Caco-2 (cell line): ENCODE results near the gene HNMT. TPM values are rescaled to one million over a fixed set of nuclear protein-coding genes. Genes with fewer than 3 reads are reported as not detected.
"Not testable (repeated sequence)": the region's sequence is repeated elsewhere in the genome, so short reads cannot be mapped to it uniquely, and the experiment has no call there.

ENCODE experiments used
- BruUV-seq: library from RNA; stranded (reverse); fragments of 400-500 nt; replicated peaks from 2 replicates; lab custom pipeline; 2021; lab: Mats Ljungman, UMichigan
- CTCF ChIA-PET: fragments of 300-600 bp; sonication (Branson Sonifier 250); formaldehyde crosslinking; loops from one replicate; lab custom pipeline; 2022; ENCODE audit warnings: antibody characterized with exemption; lab: Charles Lee
- POLR2A ChIA-PET: fragments of 300-600 bp; sonication (Branson Sonifier 250); formaldehyde crosslinking; loops from one replicate; lab custom pipeline; 2022; ENCODE audit warnings: antibody characterized with exemption; lab: Charles Lee
- DNase-seq, 2 experiments: peaks; one replicate each; pipeline versions ENCODE4 v3.0.0 to v3.0.0-alpha.2; 2020 to 2022
- H3K27me3 ChIP-seq: replicated peaks from 2 replicates; pipeline ENCODE4 v1.6.0; 2011; ENCODE audit warnings: low read length; ENCODE audit not compliant: control insufficient read depth, insufficient read depth
- H3K36me3 ChIP-seq: 2 replicates; pipeline ENCODE4 v1.5.1; 2011; ENCODE audit warnings: low read length; ENCODE audit not compliant: control insufficient read depth, insufficient read depth
- H3K4me1 ChIP-seq: fragments of 250-450 bp; sonication (Bioruptor Pico); 2 replicates; pipeline ENCODE4 v1.5.1; 2020; ENCODE audit warnings: mild to moderate bottlenecking
- H3K4me3 ChIP-seq: 2 replicates; pipeline ENCODE4 v1.5.1; 2011; ENCODE audit warnings: low read depth, mild to moderate bottlenecking, control low read depth, low read length
- H3K9me3 ChIP-seq: fragments of 250-450 bp; sonication (Bioruptor Pico); 2 replicates; pipeline ENCODE4 v1.5.1; 2020; ENCODE audit warnings: mild to moderate bottlenecking, moderate library complexity
- H3K27ac Mint-ChIP-seq: one replicate; pipeline ENCODE4 v1.8.0; 2022; ENCODE audit warnings: mixed read lengths; ENCODE audit not compliant: unreplicated experiment
- H3K27me3 Mint-ChIP-seq: one replicate; pipeline ENCODE4 v1.8.0; 2022; ENCODE audit warnings: mixed read lengths; ENCODE audit not compliant: insufficient read depth, unreplicated experiment
- H3K36me3 Mint-ChIP-seq: one replicate; pipeline ENCODE4 v1.8.0; 2022; ENCODE audit warnings: mild to moderate bottlenecking, mixed read lengths; ENCODE audit not compliant: insufficient read depth, unreplicated experiment
- H3K4me1 Mint-ChIP-seq: one replicate; pipeline ENCODE4 v1.8.0; 2022; ENCODE audit warnings: low read depth, mixed read lengths; ENCODE audit not compliant: unreplicated experiment
- H3K4me3 Mint-ChIP-seq: one replicate; pipeline ENCODE4 v1.8.0; 2022; ENCODE audit warnings: mild to moderate bottlenecking, moderate library complexity, mixed read lengths; ENCODE audit not compliant: unreplicated experiment
- H3K9me3 Mint-ChIP-seq: one replicate; pipeline ENCODE4 v1.8.0; 2022; ENCODE audit warnings: mixed read lengths; ENCODE audit not compliant: unreplicated experiment
- CTCF ChIP-seq, 2 experiments: fragments of 200-600 bp in 1 of 2; IDR thresholded peaks; 1 replicate in 1 of 2; 2 replicates in 1 of 2; pipeline versions ENCODE4 v1.5.1 to v1.8.0; 2011 to 2022; ENCODE audit warnings: antibody characterized with exemption in 1 of 2, control low read depth in 1 of 2, inconsistent platforms in 1 of 2, low read depth in 1 of 2, low read length in 1 of 2, mild to moderate bottlenecking in 1 of 2, moderate library complexity in 1 of 2; ENCODE audit not compliant: insufficient read depth in 1 of 2, severe bottlenecking in 1 of 2, unreplicated experiment in 1 of 2
- intact Hi-C: fragments of 100-400 bp; cut with micrococcal nuclease; formaldehyde crosslinking; loops from one replicate; pipeline ENCODE4 v1.10.0; 2022; ENCODE audit not compliant: unreplicated experiment
- total RNA-seq: library from RNA; stranded (reverse); gene quantifications from 2 replicates; pipeline ENCODE4 v1.2.3, GENCODE V29; 2022

The HNMT gene
- total RNA-seq, 1 experiment from 2014 or later: 42.8 TPM

- Mint-ChIP-seq H3K4me3 (no peak overlapping the region), H3K4me1 (peaks cover 13% of the 10 kb centered on the region), H3K9me3 (peaks cover 21% of the 10 kb centered on the region), H3K27me3 (no peaks in the 10 kb centered on the region), H3K27ac (no peak overlapping the region), H3K36me3 (no peaks in the 10 kb centered on the region)
- no TSS peak for BruUV-seq
- ChIA-PET CTCF (no interaction called here), POLR2A (no interaction called here)
- no peak for DNase-seq
- intact Hi-C loops: no loop called here
- no peak for TF ChIP-seq CTCF (IDR thresholded peaks at IDR 0.05; ENCODE audit: insufficient read depth in 1 of 2, low read depth in 1 of 2, low read length in 1 of 2, severe bottlenecking in 1 of 2, unreplicated experiment in 1 of 2)
- Histone ChIP-seq H3K36me3 (no peaks in the 10 kb centered on the region), H3K4me1 (peaks cover 2% of the 10 kb centered on the region; the same call in 1 of the 2 replicates), H3K4me3 (no peak overlapping the region), H3K27me3 (no peaks in the 10 kb centered on the region), H3K9me3 (no peaks in the 10 kb centered on the region)
These were observed 78.0 kb downstream of the HNMT start for GRCh38 chr2:138042311-138042710.

- POLR2A ChIA-PET, BruUV-seq, DNase-seq, H3K36me3 Mint-ChIP-seq, H3K27me3 Mint-ChIP-seq, CTCF ChIA-PET, H3K4me3 ChIP-seq, H3K36me3 ChIP-seq, H3K27me3 ChIP-seq, H3K9me3 ChIP-seq, H3K27ac Mint-ChIP-seq, H3K4me3 Mint-ChIP-seq, H3K4me1 ChIP-seq, intact Hi-C loops: not testable (repeated sequence)
- peaks cover 21% of the 10 kb centered on the region for H3K9me3 Mint-ChIP-seq
- H3K4me1 Mint-ChIP-seq: peaks cover 13% of the 10 kb centered on the region
These were observed 79.3 kb downstream of the HNMT start for GRCh38 chr2:138043588-138043987.

GRCh38 chr2:138058427-138058826 lies 94.2 kb downstream of the HNMT start:
- Mint-ChIP-seq H3K27me3 (no peaks in the 10 kb centered on the region), H3K27ac (no peak overlapping the region), H3K4me1 (no peaks in the 10 kb centered on the region), H3K9me3 (no peaks in the 10 kb centered on the region), H3K36me3 (no peaks in the 10 kb centered on the region), H3K4me3 (no peak overlapping the region)
- BruUV-seq: no TSS peak
- intact Hi-C loops: no loop called here
- no peak for TF ChIP-seq CTCF (IDR thresholded peaks at IDR 0.05; ENCODE audit: insufficient read depth in 1 of 2, low read depth in 1 of 2, low read length in 1 of 2, severe bottlenecking in 1 of 2, unreplicated experiment in 1 of 2)
- no peaks in the 10 kb centered on the region for H3K36me3 ChIP-seq
- ChIA-PET CTCF (no interaction called here), POLR2A (no interaction called here)
- no peaks in the 10 kb centered on the region for H3K27me3 ChIP-seq
- DNase-seq: no peak
- no peak overlapping the region for H3K4me3 ChIP-seq
- H3K9me3 ChIP-seq: no peaks in the 10 kb centered on the region
- peaks cover 18% of the 10 kb centered on the region; the same call in 1 of the 2 replicates for H3K4me1 ChIP-seq
